ENCODE results near the gene AKNA.

Gene AKNA

GRCh38 chr9:114373960-114374730 is 13.6 kb downstream of the AKNA start:
- no peak for DNase-seq

DNA sequence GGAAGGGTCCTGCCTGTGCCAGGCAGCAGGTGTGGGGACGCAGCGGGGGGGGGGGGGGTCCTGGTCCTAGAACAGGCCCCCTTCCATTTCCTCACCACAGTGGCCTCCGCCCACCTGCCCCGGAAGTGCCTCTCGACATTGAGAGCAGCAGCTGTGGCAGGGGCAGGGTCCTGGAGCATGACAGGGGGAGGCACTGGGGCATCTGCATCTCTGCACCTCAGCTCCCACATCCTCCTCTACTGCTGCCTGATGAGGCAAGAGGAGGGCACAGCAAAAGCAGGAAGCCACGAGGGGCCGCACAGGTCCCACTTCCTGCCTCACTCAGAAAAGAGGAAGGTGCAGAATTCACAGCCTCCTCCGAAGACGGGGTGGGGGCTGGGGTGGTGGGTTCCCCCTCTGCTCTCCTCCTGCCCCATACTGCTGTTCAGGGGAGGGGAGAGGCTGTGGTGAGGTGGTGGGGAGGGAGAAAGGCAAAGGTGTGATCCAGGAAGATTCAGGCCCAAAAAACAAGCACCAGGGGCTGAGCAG is 14.8 kb downstream of the AKNA start:
- peak; percentile 78 for DNase-seq

- peak; percentile 48 for DNase-seq
These were observed 15.5 kb downstream of the AKNA start for GRCh38 chr9:114371973-114372917.

DNA sequence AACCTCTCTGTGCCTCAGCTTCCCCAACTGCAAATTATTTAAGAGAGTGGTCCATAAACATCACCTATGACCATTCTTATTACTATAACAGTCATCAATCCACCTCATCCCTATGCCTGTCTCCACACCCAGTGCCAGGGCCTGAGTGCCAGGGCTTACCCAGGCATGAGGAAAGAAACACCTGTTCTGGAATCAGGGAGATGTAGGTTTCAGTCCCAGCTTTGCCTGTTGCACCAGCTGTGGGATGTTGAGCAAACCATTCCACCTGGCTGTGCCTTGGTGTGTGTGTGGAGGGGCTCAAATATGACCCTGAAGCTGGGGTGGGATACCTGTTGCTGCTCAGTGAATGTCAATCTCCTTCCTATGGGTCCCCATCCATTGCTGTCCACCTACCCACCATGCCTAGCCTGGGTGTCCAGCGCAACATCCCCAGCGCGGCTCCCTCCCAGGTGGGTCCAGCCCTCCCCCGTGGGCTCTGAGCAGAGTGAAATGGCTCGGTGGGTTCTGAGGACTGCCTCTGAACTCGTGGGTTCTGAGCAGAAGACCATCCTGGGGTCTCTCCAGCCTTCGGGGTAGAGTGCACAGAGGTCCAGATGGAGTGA is 16.3 kb downstream of the AKNA start:
- no peak for DNase-seq

- DNase-seq = no peak
These were observed 16.8 kb downstream of the AKNA start for GRCh38 chr9:114370968-114371320.

- no peak for DNase-seq
These were observed 17.4 kb downstream of the AKNA start for GRCh38 chr9:114370251-114370967.

DNA sequence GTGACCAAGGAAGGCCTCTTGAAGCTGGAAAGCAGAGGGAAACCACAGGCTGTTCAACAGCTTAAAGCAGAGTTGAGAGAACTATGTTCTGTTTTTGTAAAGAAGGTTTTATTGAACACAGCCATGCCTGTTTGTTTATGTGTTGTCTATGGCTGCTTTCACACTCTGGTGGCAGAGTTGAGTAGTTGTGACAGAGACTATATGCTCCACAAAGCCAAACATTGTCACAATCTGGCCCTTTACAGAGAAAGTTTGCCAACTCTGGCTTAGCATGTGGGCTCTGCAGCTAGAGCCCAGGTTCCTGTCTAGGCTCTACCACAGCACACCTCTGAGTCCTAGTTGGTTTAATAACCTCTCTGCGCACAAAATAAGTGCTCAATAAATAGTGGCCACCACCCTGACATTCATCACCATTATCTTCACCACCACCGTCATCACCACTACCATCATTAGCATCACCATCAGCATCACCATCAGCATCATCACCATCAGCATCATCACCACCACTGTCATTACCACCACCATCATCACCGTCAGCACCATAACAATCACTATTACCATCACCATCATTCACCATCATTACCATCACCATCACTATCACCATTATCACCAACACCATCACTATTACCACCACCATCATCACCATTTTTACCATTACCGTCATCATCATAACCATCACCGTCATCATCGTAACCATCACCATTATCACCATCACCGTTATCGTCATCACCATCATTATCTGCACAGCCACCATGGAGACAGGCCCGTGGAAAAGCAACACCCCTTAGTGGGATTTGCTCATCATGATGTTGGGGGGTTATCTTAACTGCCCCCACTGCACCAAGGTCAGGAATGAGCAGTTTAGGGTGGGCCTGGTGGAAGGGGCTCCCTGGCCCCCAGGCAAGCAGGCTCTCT is 18.3 kb downstream of the AKNA start:
- no peak for DNase-seq

- DNase-seq = no peak
These were observed 19.8 kb downstream of the AKNA start for GRCh38 chr9:114367772-114368569.

DNA sequence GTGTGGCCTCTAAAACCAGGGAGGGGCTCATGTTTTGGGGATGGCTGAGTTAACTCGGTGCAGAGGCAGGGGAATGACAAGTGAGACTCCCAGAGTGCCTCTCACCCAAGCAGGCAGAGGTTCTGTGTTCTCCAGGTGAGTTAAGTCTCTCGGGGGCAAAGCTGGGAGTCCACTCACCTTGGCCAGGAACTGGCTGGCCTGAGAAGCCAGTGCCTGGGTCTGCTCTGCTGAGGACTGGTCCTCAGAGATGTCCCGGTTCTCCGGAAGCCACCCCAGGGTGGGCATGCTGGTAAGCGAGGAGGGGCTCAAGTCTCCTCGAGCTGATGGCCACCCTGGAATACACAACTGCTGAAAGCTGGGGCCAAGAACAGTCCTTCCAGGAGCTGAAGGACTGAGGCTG is 20.4 kb downstream of the AKNA start:
- DNase-seq = no peak

- DNase-seq = no peak
These were observed 21.3 kb downstream of the AKNA start for GRCh38 chr9:114366334-114367128.

DNA sequence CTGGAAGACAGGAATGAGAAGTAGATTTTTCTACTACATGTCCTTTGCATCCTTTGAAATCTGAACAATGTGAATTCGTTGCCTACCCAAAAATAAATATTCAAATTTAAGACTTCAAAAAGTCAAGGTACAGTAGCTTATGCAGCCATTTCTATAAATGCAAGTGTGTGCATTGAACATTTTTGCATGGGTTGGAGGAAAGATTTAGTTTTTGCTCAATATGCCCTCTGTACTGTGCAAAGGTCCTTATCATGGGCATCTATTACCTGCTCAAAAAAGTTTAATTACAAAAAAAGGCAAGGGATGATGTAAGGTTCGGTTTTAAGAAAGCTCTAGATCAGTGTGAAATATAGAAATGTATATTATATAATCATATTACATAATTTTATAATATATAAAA is 22.6 kb downstream of the AKNA start:
- DNase-seq = no peak

DNA sequence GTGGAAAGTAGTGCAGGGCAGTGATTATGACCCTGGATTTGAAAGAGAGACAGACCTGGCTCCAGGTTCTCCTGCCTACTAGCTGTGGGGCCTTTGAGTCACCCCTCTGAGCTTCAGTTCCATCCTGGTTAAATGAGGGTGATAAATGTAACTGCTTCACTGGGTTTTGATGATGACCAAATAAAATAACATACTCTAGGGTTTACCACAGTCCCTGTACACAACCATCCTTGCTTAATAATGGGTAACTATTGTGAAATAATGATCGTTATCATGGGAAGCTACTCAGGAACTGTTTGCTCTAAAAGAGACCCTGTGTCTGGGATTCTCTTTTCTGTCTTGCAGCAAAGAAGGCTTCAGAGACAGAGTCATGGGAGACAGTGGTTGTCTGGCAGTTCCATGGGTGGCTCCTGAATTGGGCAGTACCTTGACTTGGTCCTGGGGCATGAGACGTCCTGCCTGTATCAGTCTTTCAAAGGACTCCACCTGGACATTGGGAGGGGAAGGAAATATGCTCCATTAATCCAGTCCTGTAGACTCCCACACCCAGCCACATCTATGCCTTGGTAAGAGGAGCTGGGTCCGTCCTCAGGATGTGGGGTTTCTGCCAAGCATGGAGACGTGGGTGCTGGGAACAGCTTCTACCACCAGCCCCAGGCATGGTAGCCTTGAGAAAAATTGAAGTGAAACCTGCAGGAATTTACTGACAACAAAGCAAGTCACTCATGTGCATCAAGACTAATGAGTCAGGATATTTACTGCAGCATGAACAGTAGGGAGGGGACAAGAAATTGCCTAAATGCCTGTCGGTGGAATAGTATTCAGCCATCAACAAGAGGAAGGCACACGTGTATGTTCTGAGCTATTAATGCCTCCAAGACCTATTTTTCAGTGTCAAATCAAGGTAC is 23.4 kb downstream of the AKNA start:
- DNase-seq = no peak

DNA sequence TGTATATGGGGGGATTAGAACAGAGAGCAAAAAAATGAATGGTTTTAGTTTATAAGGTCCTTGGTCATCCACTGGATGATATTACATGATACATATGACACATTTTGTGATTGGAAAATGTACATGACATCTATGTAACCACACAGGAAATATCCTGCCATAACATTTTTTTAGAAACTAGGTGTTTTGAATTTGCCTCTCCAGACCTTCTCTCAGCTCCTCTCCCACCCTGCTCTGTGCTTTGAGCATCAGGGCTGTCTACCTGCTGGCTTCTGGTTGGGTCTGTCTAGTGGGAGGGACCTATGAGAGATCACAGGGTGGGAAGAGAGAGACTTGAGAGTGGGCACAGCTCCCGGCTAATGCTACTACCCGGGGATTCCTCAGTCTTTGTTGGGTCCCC is 24.4 kb downstream of the AKNA start:
- no peak for DNase-seq

DNA sequence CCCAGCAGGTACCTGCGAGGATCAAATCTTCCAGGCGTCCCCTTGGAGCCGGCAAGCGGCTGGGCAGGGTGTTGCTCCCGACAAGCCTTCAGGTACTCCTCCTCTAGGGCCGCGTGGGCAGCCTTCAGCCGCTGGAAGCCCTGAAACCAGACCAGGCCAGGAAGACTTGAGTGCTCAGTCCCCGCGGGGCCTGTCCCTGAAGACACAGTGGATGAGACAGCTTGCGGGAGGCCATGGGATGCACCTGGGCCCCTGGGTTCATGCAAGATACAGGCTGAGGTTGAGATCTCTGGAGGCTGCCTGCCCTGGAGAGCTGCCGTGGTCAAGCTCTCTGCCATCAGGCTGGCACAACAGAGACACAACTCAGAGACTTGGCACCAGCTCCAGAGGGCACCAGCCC is 25.4 kb downstream of the AKNA start:
- DNase-seq = no peak

GRCh38 chr9:114361542-114361941 is 26.2 kb downstream of the AKNA start:
- DNase-seq = no peak

DNA sequence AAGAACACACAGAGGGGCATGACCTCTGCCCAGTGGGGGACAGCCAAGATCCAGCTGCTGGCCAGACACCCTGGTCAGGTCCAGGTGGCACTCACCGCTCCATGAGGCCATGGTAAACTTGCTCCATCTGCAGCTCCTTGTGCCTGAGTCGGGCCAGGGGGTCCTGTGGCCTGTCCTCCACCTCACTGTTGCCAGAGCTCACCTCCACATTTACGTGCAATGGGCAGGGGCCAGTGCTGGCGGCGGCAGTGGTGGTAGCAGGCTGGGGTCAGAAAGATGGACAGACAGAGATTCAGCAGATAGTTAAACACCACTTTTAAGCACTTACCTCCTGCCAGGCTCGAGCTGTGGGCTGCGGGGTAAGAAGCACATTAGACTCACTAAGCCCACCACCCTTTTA is 28.0 kb downstream of the AKNA start:
- no peak for DNase-seq

GRCh38 chr9:114357911-114358328 is 29.9 kb downstream of the AKNA start:
- DNase-seq = no peak

GRCh38 chr9:114357360-114357759 is 30.4 kb downstream of the AKNA start:
- no peak for DNase-seq

DNA sequence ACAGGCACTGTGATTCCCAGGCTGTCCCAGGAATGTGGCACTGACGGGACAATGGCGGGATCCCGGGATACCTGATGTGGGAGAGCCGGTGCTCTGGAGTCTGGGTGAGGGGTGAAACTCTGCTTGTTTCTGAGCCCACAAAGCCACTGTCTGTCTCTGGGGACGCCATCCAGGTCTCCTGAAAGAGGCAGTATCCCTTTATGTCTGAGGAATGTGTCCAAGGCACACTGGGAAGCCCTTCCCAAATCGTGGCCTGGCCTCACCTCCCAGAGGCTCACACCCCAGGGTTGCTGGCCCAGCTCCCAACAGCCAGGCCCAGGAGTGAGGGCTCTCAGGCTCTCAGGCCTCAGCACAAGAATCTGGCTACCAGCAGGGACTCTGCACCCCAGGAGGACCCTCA is 31.0 kb downstream of the AKNA start:
- no peak for DNase-seq
